GM21529 (cell line): ENCODE results near the gene INTS13.
"Not testable (repeated sequence)": the region's sequence is repeated elsewhere in the genome, so short reads cannot be mapped to it uniquely, and the experiment has no call there.

Source experiments
- ATAC-seq: cut with Tn5 transposase; IDR thresholded peaks from one replicate; pipeline ENCODE4 v1.9.1; 2021; ENCODE audit not compliant: unreplicated experiment

Gene INTS13

DNA sequence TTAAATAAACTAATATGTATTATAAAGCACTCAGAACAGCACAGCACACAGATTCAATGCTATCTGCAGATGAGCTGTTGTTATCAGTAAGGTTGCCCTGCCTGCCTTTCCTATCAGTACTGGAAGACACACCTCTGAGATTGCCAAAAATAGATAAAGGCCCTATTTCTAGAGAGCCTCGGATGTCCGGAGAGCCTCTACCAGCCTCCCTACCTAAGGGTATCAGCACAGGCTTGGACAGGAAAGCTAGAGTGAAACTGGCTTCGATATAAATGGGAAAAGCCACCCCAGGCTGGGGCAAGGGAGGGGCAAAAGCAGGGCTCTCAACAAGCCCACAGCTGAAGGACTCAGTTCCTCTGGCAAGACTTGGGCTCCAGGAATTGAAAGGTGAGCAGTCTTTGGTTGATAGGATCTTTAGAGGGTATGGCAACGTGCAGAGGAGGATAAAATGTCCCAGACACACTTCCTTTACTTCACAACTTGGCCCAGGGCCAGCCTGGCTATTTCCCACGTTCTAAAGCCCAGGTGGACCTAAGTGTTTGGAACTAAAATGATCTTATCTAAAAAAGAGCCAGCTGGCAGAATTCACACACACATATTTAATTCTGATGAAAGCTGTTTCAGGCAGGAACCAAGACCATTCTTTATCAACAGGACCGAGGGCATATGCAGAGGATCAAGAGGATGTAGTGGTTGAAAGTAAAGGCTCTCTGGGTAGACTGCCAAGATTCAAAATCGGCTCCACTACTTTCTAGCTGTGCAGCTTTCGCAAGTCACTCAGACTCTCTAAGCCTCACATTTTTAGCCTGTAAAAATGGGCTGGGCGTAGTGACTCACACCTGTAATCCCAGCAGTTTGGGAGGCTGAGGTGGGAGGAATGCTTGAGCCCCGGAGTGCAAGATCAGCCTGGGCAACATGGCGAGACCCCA is 67.0 kb downstream of the INTS13 start:
- ATAC-seq, result no peak

DNA sequence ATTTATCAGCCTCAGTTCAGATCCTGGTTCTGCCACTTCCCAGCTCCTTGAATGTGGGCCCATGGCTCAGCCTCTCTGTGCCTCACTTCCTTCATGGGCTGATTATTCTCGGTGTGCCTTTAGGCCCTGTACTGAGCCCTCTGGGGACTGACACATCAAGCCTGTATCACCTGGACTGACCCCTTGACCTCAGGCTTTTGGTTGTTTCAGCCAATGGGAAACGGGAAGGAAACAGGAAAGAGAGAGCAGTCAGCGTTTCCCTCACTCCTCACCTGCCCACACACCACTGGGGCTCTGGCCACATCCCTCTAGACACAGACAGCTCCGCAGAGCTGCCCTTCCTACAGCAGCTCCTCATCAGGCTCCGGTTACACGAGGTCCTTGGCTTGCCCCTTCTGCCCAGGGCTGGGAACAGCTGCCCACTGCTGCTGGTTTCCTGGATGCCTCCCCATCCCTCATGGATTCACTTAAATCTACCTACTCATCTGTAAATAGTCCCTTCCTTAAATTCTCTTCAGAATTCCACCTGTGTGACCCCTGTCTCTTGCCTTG is 67.8 kb downstream of the INTS13 start:
- no peak for ATAC-seq

DNA sequence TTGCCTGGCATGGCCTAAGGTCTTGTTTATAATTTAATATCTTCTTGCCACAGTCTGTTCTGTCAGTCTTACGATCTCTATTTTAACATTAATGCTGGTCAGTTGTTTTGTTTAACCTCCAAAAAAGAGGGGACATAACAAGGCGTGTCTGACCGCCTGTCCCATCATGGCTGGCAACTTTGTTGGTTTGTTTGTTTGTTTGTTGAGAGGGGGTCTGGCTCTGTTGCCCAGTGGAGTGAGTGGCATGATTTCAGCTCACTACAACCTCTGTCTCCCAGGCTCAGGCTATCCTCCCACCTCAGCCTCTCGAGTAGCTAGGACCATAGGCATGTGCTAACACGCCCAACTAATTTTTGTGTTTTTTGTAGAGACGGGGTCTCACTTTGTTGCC is 68.7 kb downstream of the INTS13 start:
- ATAC-seq, result no peak

DNA sequence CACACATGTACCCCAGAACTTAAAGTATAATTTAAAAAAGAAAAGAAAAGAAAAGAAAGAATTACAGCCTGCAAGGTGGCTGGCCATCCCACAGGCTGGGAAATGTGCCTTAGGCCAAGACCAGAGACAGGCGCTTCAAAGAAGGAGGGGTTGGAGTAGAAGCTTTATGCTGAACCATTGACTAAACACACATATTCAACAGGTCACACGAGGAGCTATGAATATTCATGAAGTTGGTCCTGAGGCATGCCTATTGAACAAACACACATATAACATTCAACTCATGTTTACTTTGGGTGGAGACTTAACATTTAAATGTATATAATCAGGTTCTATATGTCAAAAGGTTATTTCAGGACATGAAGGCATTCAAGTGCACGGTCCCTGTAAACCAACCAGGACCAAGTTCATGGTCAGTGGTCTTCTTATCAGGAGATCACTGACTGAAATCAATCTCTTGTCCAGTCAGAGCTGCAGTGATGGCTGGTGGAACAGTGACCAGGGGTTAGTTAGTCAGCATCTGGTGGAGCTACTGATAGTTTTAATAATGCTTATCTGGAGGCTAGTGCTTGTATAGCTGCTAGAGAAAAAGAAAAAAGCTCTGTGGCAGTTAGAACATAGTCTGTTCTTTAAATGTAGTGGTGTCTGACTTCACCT is 69.2 kb downstream of the INTS13 start:
- no peak for ATAC-seq

DNA sequence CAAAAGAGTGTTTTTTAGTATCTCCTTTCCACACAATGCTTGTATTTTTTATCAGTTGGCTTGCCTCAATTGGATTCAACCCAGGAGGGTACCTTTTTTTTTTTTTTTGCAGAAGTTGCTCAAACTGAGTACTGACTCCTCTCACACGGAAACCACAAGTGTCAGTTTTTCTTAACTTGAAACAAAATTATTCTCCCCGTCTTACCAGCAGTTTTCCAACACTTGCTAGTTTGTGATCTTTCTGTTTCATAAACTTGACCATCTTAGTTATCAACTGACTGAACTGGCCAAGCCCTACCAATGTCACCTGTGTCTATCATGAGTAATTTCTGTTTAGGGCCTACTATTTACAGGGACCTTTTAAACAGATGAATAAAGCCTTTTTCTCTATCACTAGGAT is 70.7 kb downstream of the INTS13 start:
- peak; percentile 79 for ATAC-seq

DNA sequence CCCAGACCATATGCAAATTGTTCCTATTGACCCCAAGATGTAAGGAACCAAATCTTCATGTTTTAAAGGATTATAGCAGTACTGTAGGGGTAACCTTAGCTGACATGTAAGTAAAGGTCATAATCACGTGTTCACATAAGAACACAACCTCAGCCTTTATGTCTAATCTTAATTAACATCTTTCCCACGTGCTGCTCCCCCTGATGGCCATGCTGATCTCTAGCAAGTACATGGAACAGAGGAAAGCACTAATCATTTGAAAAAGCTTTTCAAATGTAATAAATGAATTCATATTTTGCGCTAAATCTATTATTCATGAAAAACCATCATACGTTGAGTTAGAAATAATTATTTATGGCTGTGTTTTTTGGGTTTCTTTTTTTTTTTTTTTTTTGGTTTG is 74.3 kb downstream of the INTS13 start:
- no peak for ATAC-seq

DNA sequence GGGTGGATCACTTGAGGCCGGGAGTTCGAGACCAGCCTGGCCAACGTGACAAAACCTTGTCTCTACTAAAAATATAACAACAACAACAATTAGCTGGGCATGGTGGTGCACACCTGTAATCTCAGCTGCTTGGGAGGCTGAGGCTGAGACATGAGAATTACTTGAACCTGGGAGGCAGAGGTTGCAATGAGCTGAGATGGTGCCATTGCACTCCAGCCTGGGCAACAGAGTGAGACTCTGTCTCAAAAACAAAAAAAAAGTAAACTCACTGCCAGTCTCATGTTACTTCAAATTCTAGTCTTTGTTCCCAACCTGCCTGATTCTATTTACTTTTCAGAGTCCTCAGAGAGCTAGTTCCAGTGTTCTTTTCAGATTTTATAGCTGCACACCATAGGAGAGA is 75.0 kb downstream of the INTS13 start:
- ATAC-seq, result not testable (repeated sequence)

DNA sequence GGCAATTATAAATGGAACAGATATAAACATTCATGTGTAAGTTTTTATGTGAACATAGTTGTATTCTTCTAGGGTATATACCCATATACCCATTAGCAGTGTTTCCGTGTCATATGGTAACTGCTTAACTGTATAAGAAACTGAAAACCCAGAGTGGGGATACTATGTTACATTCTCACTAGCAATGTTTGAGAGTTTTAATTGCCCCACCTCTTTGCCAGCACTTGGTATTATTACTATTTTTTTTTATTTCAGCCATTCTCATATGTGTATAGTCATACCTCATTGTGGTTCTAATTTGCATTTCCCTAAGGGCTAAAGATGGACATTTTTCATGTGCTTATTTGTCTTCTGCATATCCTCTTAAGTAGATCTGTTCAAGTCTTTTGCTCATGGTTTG is 76.1 kb downstream of the INTS13 start:
- no peak for ATAC-seq

DNA sequence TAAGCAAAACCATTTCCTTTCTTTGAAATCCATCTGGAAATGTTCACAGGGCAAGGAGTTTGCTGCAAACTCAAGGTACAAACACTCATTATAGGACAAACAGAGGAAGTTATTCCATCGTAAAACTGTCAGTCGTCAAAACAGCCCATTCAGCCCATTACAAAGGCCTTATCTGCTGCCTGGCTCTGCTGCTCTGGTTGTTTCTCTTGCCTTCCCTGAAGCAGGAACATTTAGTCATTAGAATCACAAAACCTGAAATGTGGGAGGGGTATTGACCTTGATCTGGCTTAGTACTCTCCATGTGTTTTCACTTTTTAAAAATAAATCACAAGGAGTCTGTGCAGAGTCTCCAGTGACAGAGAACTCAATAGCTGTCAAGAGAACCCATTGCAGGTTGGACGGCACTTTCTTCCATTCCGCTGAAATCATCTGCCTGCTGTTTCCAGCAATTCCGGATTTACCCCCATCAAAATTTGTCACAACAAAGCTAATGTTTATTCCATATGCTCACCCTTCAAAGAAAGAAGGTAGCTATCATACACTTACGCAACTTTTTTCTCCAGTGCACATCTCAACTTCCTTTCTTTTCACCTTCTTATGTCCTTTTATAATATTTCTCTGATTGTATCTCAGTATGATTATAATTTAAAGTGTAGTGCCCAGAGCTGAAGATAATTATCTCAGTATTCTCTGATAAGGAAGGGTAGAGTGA is 80.2 kb downstream of the INTS13 start:
- no peak for ATAC-seq

DNA sequence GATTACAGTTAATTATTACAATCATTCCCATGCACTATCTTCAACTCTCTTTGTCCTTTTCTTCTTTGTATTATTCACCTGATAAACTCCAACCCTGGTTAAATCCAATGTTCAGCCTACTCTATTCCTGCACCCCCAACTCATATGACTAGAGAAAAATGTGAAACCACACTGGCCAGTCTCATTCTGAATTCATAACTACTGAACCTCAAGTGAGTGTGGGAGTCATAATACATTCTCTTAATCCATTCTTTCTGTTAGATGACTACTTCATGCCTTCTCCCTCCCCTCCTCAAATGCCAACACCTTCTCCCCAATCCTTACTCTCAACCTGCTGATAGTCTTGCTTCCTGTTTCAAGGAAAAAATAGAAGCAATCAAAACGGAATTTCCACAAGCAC is 82.4 kb downstream of the INTS13 start:
- ATAC-seq, result no peak
